HCT116 (cell line): ENCODE measurements around the gene FAIM2. TPM values are rescaled to one million over a fixed set of nuclear protein-coding genes. Genes with fewer than 3 reads are reported as not detected.

Experiments
- ATAC-seq: fragments of 200-7000 bp; cut with Tn5 transposase; 2 replicates; pipeline ENCODE4 v1.9.1; 2020; ENCODE audit warnings: mild to moderate bottlenecking, moderate library complexity
- BruUV-seq: library from RNA; stranded (reverse); fragments of 400-500 nt; replicated peaks from 2 replicates; lab custom pipeline; 2021; lab: Mats Ljungman, UMichigan
- CTCF ChIA-PET: fragments of 300-600 bp; sonication (Branson Sonifier 250); formaldehyde crosslinking; loops from one replicate; lab custom pipeline; 2021; ENCODE audit warnings: antibody characterized with exemption; lab: Charles Lee
- POLR2A ChIA-PET: fragments of 300-600, 350-600 bp; sonication (Branson Sonifier 250); formaldehyde crosslinking; loops from one replicate; lab custom pipeline; 2021; ENCODE audit warnings: antibody characterized with exemption; lab: Charles Lee
- RAD21 ChIA-PET, 2 experiments: fragments of 300-600 bp; sonication (Branson Sonifier 250); formaldehyde crosslinking; loops; one replicate each; lab custom pipeline; 2023; ENCODE audit warnings: low total read pairs in 2 of 2; ENCODE audit not compliant: uncharacterized antibody in 2 of 2, unreplicated experiment in 2 of 2, low non-redundant PET in 1 of 2; lab: Charles Lee
- DNase-seq: peaks from one replicate; pipeline ENCODE4 v3.0.0-alpha.2; 2010; ENCODE audit warnings: low read depth, low spot score
- H2AFZ ChIP-seq: fragments of 200-600 bp; shearing (Covaris generic), sonication (generic); 2 replicates; pipeline ENCODE4 v1.6.1; 2017; ENCODE audit warnings: low read depth, mixed run types, mixed read lengths, antibody characterized with exemption, low read length; ENCODE audit not compliant: poor library complexity, severe bottlenecking
- H3K27ac ChIP-seq: 2 replicates; pipeline ENCODE4 v1.5.1; 2012; ENCODE audit warnings: low read depth, low read length
- H3K27me3 ChIP-seq: fragments of 200-600 bp; sonication (generic); 2 replicates; pipeline ENCODE4 v1.6.1; 2016; ENCODE audit warnings: mixed run types, low read length, mixed read lengths; ENCODE audit not compliant: insufficient read depth
- H3K36me3 ChIP-seq, 2 experiments: fragments of 200-500 bp in 1 of 2; fragments of 200-600 bp in 1 of 2; sonication (Bioruptor generic) in 1 of 2; sonication (generic) in 1 of 2; 2 replicates each; pipeline versions ENCODE4 v1.5.1 to v1.6.1; 2014 to 2016; ENCODE audit warnings: low read length in 2 of 2, inconsistent platforms in 1 of 2, mixed read lengths in 1 of 2, mixed run types in 1 of 2; ENCODE audit not compliant: insufficient read depth in 2 of 2, control insufficient read depth in 1 of 2
- H3K4me1 ChIP-seq, 2 experiments: fragments of 200-600 bp in 1 of 2; sonication (generic) in 1 of 2; 2 replicates each; pipeline versions ENCODE4 v1.5.1 to v1.6.1; 2012 to 2017; ENCODE audit warnings: low read length in 2 of 2, inconsistent platforms in 1 of 2, mild to moderate bottlenecking in 1 of 2, mixed read lengths in 1 of 2, mixed run types in 1 of 2, moderate library complexity in 1 of 2; ENCODE audit not compliant: insufficient read depth in 2 of 2, control insufficient read depth in 1 of 2
- H3K4me2 ChIP-seq: fragments of 200-600 bp; sonication (generic); 2 replicates; pipeline ENCODE4 v1.6.1; 2017; ENCODE audit warnings: mixed run types, low read length, mixed read lengths
- H3K4me3 ChIP-seq, 2 experiments: fragments of 200-600 bp in 1 of 2; sonication (generic) in 1 of 2; replicated peaks in 1 of 2; 2 replicates each; pipeline ENCODE4 v1.5.1; 2011 to 2016; ENCODE audit warnings: low read length in 2 of 2, control low read depth in 1 of 2, low read depth in 1 of 2, mild to moderate bottlenecking in 1 of 2, mixed read lengths in 1 of 2, mixed run types in 1 of 2
- H3K79me2 ChIP-seq: fragments of 200-600 bp; sonication (generic); 2 replicates; pipeline ENCODE4 v1.6.1; 2017; ENCODE audit warnings: mild to moderate bottlenecking, mixed run types, low read length, moderate library complexity, mixed read lengths; ENCODE audit not compliant: insufficient read depth
- H3K9ac ChIP-seq: fragments of 200-600 bp; sonication (generic); 2 replicates; pipeline ENCODE4 v1.6.1; 2016; ENCODE audit warnings: low read length, mixed read lengths
- H3K9me2 ChIP-seq: fragments of 200-600 bp; sonication (generic), shearing (Covaris generic); 2 replicates; pipeline ENCODE4 v1.6.1; 2017; ENCODE audit warnings: mixed run types, mild to moderate bottlenecking, moderate library complexity; ENCODE audit not compliant: insufficient read depth
- H3K9me3 ChIP-seq, 2 experiments: fragments of 200-500 bp in 1 of 2; fragments of 200-600 bp in 1 of 2; sonication (Bioruptor generic) in 1 of 2; sonication (generic) in 1 of 2; 2 replicates each; pipeline ENCODE4 v1.6.1; 2014 to 2017; ENCODE audit warnings: low read length in 2 of 2, mixed read lengths in 2 of 2, inconsistent platforms in 1 of 2, low read depth in 1 of 2, mild to moderate bottlenecking in 1 of 2, mixed run types in 1 of 2, moderate library complexity in 1 of 2; ENCODE audit not compliant: control insufficient read depth in 1 of 2, insufficient read depth in 1 of 2
- H4K20me1 ChIP-seq: fragments of 200-600 bp; sonication (generic), shearing (Covaris generic); 2 replicates; pipeline ENCODE4 v1.6.1; 2017; ENCODE audit warnings: mixed run types, mild to moderate bottlenecking, moderate library complexity; ENCODE audit not compliant: insufficient read depth
- CBX3 ChIP-seq: IDR thresholded peaks from 2 replicates; pipeline ENCODE4 v1.6.1; 2012; ENCODE audit warnings: low read depth
- CEBPB ChIP-seq: IDR thresholded peaks from 2 replicates; pipeline ENCODE4 v1.6.1; 2012; ENCODE audit warnings: low read depth
- EGR1 ChIP-seq: IDR thresholded peaks from 2 replicates; pipeline ENCODE4 v1.6.1; 2012; ENCODE audit warnings: low read depth
- EZH2 ChIP-seq: fragments of 200-600 bp; sonication (generic); IDR thresholded peaks from 2 replicates; pipeline ENCODE4 v1.6.1; 2017; ENCODE audit warnings: antibody characterized with exemption, mixed run types
- POLR2AphosphoS5 ChIP-seq: IDR thresholded peaks from 2 replicates; pipeline ENCODE4 v1.6.1; 2011; ENCODE audit warnings: mild to moderate bottlenecking, low read depth, low read length, moderate library complexity
- TCF7L2 ChIP-seq: IDR thresholded peaks from 2 replicates; pipeline ENCODE4 v1.7.0; 2011; ENCODE audit warnings: borderline replicate concordance, inconsistent platforms; ENCODE audit not compliant: insufficient read depth, insufficient read length; ENCODE audit errors: extremely low read depth
- ZNF274 ChIP-seq: fragments of 200-500 bp; sonication (Bioruptor generic); IDR thresholded peaks from 2 replicates; pipeline ENCODE4 v1.6.1; 2014; ENCODE audit warnings: mild to moderate bottlenecking, low read depth, low read length, inconsistent platforms
- intact Hi-C: fragments of 100-400 bp; cut with micrococcal nuclease; formaldehyde crosslinking; loops from 2 replicates; pipeline ENCODE4 v1.10.0; 2022
- total RNA-seq: library from RNA; stranded (reverse); gene quantifications from one replicate; pipeline ENCODE4 v1.2.1, GENCODE V29; 2021; ENCODE audit not compliant: unreplicated experiment
- TF ChIP-seq, protein P1 (sequence below), 3 experiments: fragments of 200-600 bp in 1 of 3; sonication (generic) in 1 of 3; IDR thresholded peaks in 2 of 3; conservative IDR thresholded peaks in 1 of 3; 2 replicates each; pipeline ENCODE4 v1.5.1; 2012 to 2017; ENCODE audit warnings: low read depth in 2 of 3, low read length in 2 of 3, antibody characterized with exemption in 1 of 3, borderline replicate concordance in 1 of 3, control low read depth in 1 of 3, mild to moderate bottlenecking in 1 of 3, mixed read lengths in 1 of 3, mixed run types in 1 of 3, moderate library complexity in 1 of 3; ENCODE audit not compliant: insufficient read depth in 1 of 3
- TF ChIP-seq, protein P2 (sequence below): IDR thresholded peaks from 2 replicates; pipeline ENCODE4 v1.6.1; 2012; ENCODE audit warnings: low read depth

Gene FAIM2
- total RNA-seq, 1 experiment from 2014 or later, result not detected

DNA sequence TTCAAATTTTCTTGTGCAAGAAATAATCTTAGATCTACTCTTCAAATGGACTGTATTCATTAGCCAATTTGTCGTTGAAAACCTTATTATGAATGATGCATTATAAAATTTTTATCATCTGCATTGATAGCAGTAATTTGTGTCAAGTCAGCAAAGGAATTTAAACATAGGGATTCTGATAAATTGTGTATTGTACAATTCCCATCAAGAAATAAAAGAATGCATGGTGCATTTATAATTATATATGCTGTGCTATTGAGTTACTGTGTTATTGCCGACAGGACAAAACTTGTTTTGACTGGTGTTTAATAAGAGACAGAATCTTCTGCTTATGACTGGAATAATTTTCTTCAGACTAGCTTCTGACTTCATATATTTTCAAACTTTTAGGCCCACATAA, 57.7 kb downstream of the FAIM2 start:
- ATAC-seq (no peak), DNase-seq (no peak)
- Histone ChIP-seq H3K4me3 (no peak overlapping the region), H3K36me3 (no peaks in the 10 kb centered on the region), H4K20me1 (no peaks in the 10 kb centered on the region), H3K27ac (no peak overlapping the region), H3K9ac (no peak overlapping the region), H3K9me2 (0 out of 2 replicates have a peak, but pooled peaks cover 8% of the 10 kb centered on the region), H3K4me2 (no peak overlapping the region), H2AFZ (no peak overlapping the region), H3K27me3 (no peaks in the 10 kb centered on the region), H3K4me1 (peaks cover 12 to 19% of the 10 kb centered on the region in 2 experiments; a peak in 3 of 4 replicates), H3K79me2 (peaks cover 15% of the 10 kb centered on the region), H3K9me3 (no peaks in the 10 kb centered on the region)
- CTCF ChIA-PET, result interaction anchor here (1.5 kb wide), 1 partner anchor 21 kb away, joined by 5 read pairs; no protein-coding TSS in a partner anchor
- intact Hi-C loops, result no loop called here
- no peak for TF ChIP-seq ZNF274
- TF ChIP-seq, protein P1, sequence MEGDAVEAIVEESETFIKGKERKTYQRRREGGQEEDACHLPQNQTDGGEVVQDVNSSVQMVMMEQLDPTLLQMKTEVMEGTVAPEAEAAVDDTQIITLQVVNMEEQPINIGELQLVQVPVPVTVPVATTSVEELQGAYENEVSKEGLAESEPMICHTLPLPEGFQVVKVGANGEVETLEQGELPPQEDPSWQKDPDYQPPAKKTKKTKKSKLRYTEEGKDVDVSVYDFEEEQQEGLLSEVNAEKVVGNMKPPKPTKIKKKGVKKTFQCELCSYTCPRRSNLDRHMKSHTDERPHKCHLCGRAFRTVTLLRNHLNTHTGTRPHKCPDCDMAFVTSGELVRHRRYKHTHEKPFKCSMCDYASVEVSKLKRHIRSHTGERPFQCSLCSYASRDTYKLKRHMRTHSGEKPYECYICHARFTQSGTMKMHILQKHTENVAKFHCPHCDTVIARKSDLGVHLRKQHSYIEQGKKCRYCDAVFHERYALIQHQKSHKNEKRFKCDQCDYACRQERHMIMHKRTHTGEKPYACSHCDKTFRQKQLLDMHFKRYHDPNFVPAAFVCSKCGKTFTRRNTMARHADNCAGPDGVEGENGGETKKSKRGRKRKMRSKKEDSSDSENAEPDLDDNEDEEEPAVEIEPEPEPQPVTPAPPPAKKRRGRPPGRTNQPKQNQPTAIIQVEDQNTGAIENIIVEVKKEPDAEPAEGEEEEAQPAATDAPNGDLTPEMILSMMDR (IDR thresholded peaks at IDR 0.05 in 2 of 3, conservative IDR thresholded peaks at IDR 0.05 in 1 of 3; ENCODE audit: borderline replicate concordance in 1 of 3, insufficient read depth in 1 of 3, low read depth in 2 of 3, low read length in 2 of 3), result no peak
- POLR2A ChIA-PET, result no interaction called here
- BruUV-seq, result no TSS peak
- RAD21 ChIA-PET, result interaction anchor here in 1 of 2 experiments (0.6 kb wide), 1 partner anchor 21 kb away, joined by 5 read pairs; no protein-coding TSS in a partner anchor

DNA sequence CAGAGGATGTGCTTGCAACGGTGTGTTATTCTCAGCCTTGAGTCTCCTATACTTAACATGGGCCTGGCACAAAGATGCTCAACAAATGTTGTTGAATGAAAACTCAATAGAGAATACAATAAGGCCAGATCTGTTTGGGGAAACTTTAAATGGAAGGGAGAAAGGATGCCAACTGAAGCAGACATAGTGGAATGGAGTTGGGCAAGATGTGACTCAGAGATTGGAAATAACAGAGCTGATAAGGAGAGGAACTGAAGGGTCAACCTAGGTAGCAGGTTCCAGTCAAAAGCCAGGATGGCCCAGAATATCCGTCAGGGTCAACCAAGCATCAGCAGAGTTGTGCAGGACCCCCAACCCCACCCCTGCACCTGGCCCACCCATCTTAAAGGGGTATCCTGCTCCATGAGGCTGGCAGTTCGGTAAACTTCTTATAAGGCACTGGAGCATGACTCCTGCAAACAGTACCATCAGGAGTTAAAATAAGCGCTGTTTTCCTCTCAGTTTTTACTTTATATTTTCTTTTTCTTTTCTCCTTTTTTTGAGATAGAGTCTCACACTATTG, 59.7 kb downstream of the FAIM2 start:
- Histone ChIP-seq H3K36me3 (no peaks in the 10 kb centered on the region), H2AFZ (no peak overlapping the region), H3K4me2 (peak overlapping the region; percentile 97), H4K20me1 (no peaks in the 10 kb centered on the region), H3K4me3 (no peak overlapping the region; a peak in 1 of 4 replicates), H3K4me1 (peaks cover 12 to 19% of the 10 kb centered on the region in 2 experiments; a peak in 3 of 4 replicates), H3K9me3 (no peaks in the 10 kb centered on the region), H3K9ac (peak overlapping the region; percentile 97; the same call in 1 of the 2 replicates), H3K27me3 (no peaks in the 10 kb centered on the region), H3K79me2 (peaks cover 18% of the 10 kb centered on the region), H3K9me2 (0 out of 2 replicates have a peak, but pooled peaks cover 8% of the 10 kb centered on the region), H3K27ac (peak overlapping the region; percentile 90; the same call in 1 of the 2 replicates)
- DNase-seq (no peak), ATAC-seq (no peak)
- no TSS peak for BruUV-seq
- ChIA-PET POLR2A (interaction anchor here (1.7 to 1.8 kb wide), 2 partner anchors 15 to 103 kb away, joined by 7 to 9 read pairs; partner anchors contain the start of genes NCKAP5L and TMBIM6), CTCF (interaction anchor here (1.5 kb wide), 1 partner anchor 66 kb away, joined by 5 read pairs; no protein-coding TSS in a partner anchor), RAD21 (no interaction called here)
- intact Hi-C loops, result no loop called here
- TF ChIP-seq EZH2 (no peak), CEBPB (no peak), CBX3 (no peak), TCF7L2 (no peak), EGR1 (no peak), POLR2AphosphoS5 (no peak)
- TF ChIP-seq, protein P1 (IDR thresholded peaks at IDR 0.05 in 2 of 3, conservative IDR thresholded peaks at IDR 0.05 in 1 of 3; ENCODE audit: borderline replicate concordance in 1 of 3, insufficient read depth in 1 of 3, low read depth in 2 of 3, low read length in 2 of 3), result no peak
- TF ChIP-seq, protein P2, sequence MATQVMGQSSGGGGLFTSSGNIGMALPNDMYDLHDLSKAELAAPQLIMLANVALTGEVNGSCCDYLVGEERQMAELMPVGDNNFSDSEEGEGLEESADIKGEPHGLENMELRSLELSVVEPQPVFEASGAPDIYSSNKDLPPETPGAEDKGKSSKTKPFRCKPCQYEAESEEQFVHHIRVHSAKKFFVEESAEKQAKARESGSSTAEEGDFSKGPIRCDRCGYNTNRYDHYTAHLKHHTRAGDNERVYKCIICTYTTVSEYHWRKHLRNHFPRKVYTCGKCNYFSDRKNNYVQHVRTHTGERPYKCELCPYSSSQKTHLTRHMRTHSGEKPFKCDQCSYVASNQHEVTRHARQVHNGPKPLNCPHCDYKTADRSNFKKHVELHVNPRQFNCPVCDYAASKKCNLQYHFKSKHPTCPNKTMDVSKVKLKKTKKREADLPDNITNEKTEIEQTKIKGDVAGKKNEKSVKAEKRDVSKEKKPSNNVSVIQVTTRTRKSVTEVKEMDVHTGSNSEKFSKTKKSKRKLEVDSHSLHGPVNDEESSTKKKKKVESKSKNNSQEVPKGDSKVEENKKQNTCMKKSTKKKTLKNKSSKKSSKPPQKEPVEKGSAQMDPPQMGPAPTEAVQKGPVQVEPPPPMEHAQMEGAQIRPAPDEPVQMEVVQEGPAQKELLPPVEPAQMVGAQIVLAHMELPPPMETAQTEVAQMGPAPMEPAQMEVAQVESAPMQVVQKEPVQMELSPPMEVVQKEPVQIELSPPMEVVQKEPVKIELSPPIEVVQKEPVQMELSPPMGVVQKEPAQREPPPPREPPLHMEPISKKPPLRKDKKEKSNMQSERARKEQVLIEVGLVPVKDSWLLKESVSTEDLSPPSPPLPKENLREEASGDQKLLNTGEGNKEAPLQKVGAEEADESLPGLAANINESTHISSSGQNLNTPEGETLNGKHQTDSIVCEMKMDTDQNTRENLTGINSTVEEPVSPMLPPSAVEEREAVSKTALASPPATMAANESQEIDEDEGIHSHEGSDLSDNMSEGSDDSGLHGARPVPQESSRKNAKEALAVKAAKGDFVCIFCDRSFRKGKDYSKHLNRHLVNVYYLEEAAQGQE, result no peak
